GM20000 (cell line): ENCODE measurements around the gene BRIX1.
A peak's percentile ranks its signal among the peaks of the same experiment; 100 is the strongest.

Experiments used
- DNase-seq: peaks from one replicate; pipeline ENCODE4 v3.0.0; 2012; ENCODE audit warnings: low spot score
- TF ChIP-seq, protein P1 (sequence below): IDR thresholded peaks from 2 replicates; pipeline ENCODE4 v1.5.1; 2012; ENCODE audit warnings: mild to moderate bottlenecking, control low read depth; ENCODE audit errors: extremely low read depth, missing control alignments

BRIX1 gene

DNA sequence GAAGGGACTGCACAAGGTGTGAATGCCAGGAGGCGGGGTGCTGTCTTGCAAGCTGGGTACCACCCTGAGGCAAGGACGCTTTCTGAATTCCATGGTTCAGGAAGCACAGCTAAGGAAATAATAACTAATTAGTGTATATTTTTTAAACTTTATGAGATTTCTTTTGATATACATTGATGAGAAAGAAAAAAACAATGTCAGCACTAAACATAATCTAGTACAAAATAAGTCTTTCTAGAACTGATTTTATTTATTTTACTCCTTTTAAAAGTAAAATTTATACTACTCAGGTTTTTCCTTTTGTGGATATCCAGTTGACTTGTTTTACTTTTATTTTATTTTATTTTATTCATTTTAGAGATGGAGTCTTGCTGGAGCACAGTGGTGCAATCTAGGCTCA is 17.4 kb downstream of the BRIX1 start:
- DNase-seq: no peak
- TF ChIP-seq, protein P1, sequence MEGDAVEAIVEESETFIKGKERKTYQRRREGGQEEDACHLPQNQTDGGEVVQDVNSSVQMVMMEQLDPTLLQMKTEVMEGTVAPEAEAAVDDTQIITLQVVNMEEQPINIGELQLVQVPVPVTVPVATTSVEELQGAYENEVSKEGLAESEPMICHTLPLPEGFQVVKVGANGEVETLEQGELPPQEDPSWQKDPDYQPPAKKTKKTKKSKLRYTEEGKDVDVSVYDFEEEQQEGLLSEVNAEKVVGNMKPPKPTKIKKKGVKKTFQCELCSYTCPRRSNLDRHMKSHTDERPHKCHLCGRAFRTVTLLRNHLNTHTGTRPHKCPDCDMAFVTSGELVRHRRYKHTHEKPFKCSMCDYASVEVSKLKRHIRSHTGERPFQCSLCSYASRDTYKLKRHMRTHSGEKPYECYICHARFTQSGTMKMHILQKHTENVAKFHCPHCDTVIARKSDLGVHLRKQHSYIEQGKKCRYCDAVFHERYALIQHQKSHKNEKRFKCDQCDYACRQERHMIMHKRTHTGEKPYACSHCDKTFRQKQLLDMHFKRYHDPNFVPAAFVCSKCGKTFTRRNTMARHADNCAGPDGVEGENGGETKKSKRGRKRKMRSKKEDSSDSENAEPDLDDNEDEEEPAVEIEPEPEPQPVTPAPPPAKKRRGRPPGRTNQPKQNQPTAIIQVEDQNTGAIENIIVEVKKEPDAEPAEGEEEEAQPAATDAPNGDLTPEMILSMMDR: no peak

DNA sequence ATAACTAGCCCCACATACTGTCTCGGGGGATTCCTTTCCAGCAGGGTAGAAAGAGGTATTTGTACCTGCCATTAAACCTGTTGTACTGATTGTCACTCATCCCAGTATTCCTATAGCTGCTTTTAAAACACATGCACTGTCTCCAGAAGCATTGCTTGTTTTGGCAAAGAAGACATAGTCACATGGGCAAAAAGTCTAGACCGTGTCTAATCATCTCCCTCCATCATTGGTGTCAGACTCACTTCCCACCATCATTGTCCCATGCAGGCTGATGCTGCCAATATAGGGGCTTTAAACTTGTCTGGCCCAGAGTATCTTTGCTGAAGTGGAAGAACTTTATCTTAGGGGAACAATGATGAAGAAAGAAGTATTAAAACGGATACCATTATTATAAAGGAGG is 26.4 kb downstream of the BRIX1 start:
- TF ChIP-seq, protein P1: no peak
- no peak for DNase-seq

DNA sequence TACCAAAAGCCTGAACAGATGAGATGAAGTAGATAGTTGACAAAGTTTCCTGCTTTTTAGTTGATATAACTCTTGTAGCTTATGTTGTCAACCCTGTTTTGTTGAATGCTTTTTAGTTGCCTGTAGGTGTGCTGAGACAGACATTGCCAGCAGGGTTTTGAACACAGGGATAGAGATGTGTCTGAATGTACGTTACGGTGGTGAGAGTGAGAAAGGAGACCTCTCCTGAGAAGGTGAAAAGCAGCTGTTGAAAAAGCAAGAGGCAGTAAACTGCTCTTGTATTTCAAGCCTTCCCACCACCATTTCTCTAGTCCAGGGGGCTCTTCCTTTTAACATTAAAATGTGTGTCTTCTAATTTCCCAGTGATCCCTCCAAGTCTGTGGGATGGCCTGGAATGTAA is 28.5 kb downstream of the BRIX1 start:
- TF ChIP-seq, protein P1: no peak
- DNase-seq: no peak

DNA sequence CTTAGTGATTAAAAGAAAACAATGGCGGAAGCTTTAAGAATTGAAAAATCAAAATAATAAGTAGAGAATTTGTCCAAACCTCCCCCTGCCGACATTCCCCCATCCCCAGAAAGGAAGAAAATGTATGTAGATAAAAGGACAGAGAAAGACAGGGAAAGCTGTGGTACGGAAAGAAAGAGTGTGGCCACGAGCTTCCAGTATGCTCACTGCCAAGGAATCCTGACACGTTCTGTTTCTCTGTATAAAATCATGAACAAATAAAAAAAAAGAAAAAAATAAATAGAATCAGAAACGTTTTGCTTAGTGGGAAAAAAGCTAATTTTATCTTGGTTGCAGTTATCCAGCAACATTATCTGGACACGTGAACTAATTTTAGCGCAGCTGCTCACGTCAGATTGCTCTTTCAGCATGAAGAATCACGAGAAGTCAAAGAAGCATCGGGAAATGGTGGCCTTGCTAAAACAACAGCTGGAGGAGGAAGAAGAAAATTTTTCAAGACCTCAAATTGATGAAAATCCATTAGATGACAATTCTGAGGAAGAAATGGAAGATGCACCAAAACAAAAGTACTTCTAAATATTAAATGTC is 29.0 kb downstream of the BRIX1 start:
- TF ChIP-seq, protein P1: no peak
- no peak for DNase-seq

DNA sequence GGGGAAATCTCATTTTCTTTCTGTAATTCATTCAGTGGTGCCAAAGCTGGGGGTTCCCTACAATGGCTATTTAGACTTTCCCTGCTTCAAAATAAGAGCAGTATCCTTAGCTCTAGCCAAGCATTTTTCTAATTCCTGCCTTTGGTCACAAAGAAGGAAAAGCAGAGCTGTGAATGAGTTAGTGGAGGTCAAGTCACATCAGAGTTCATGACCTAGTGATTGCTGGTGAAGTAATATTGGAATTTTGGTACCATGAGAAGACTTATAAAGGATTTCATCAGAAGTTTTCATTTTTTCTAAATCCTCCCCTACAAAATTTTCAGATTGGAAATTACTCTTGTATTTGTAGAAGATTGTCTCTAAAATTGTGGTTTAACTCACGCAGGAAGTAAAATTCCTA is 41.8 kb downstream of the BRIX1 start:
- DNase-seq: no peak
- TF ChIP-seq, protein P1: no peak

DNA sequence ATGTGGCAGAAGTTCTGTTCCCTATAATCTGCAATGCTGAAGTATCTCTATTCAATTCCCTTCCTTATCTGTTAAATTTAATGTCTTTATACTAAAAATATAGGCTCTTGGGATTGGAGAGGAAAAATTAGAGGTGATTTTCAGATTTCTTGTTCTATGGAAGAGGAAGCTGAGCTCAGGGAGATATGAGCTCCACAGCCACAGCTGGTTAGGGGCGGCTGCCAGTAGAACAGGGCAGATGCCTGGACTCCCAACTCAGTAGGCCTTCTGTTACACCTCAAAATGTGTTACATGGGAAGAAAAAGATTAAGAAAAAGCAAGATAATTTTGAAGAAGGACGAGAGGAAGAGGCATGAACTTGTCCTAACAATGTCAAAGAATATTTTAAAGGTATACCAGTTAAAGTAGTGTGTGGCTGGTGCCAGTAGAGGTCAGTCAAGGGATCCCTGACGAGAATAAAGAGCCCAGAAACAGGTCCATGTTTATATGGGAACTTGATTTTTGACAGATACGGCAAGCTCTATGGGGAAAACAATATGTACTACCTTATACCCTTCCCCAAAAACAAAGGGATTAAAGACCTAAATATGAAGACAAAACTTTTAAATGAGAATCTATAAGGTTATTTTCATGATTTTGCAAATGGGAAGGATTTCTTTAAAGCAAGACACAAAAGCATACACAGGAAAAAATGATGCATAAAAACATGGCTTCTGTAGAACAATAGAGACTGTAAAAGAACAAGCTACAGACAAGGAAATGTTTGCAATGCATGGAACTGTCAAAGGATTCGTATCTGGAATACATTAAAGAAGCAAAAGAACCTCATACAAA is 42.6 kb downstream of the BRIX1 start:
- TF ChIP-seq, protein P1: peak; percentile 45
- peak; percentile 41 for DNase-seq

DNA sequence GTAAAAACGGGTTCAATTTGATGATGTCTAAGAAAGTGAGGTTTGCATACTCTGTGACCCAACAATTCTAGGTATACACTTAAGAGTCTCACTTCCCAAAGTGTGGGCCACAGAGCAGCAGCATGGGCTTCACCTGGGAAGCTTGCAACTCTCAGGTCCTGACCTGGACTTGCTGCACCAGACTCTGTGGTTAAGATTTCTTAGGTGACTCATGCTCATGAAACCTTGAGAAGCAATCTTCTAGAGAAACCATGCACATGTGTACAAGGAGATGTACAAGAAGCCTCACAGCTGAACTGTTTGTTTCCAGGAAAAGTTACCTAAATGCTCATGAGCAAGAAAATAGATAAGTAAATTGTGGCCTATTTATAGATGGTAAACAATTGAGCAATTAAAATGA is 43.8 kb downstream of the BRIX1 start:
- DNase-seq: peak; percentile 44
- TF ChIP-seq, protein P1: no peak
